H7 (cell line): ENCODE results near the gene LARP1. TPM values are rescaled to one million over a fixed set of nuclear protein-coding genes. Genes with fewer than 3 reads are reported as not detected.

Experiments used
- DNase-seq: peaks from one replicate; pipeline ENCODE4 v3.0.0; 2012
- H3K27me3 ChIP-seq: 2 replicates; pipeline ENCODE4 v1.6.0; 2011; ENCODE audit warnings: mild to moderate bottlenecking, low read length; ENCODE audit not compliant: control insufficient read depth, insufficient read depth
- H3K36me3 ChIP-seq: replicated peaks from 2 replicates; pipeline ENCODE4 v1.5.1; 2011; ENCODE audit warnings: low read length; ENCODE audit not compliant: control insufficient read depth, insufficient read depth
- H3K4me3 ChIP-seq: 2 replicates; pipeline ENCODE4 v1.5.1; 2011; ENCODE audit warnings: low read depth, mild to moderate bottlenecking, control low read depth, low read length, moderate library complexity; ENCODE audit not compliant: insufficient read depth
- total RNA-seq: library from RNA; depleted of rRNA; stranded (reverse); fragments of >200 nt; shearing (Covaris generic); gene quantifications from 2 replicates; pipeline ENCODE4 v1.2.3, GENCODE V29; 2014; rRNA removed

LARP1 gene
- total RNA-seq, 1 experiment from 2014 or later: 134 TPM

- no peak overlapping the region for H3K4me3 ChIP-seq
- no peaks in the 10 kb centered on the region for H3K27me3 ChIP-seq
- peaks cover 17% of the 10 kb centered on the region for H3K36me3 ChIP-seq
Measured at GRCh38 chr5:154866841-154867240, 111.7 kb downstream of the LARP1 start.

More at GRCh38 chr5:154866841-154867240, 111.7 kb downstream of the LARP1 start:
- no peak for DNase-seq

Other genes with a start within 250 kb of the LARP1 start
- 2.6 and 9.6 TPM in 2 replicates for gene FAXDC2, start 95.2 kb downstream of the LARP1 start, total RNA-seq
- gene CNOT8, start 103.2 kb downstream of the LARP1 start, total RNA-seq: 63.3 and 96.3 TPM in 2 replicates
- 33.2 and 38.4 TPM in 2 replicates for gene GEMIN5, start 182.8 kb downstream of the LARP1 start, total RNA-seq
- 19.1 and 45.1 TPM in 2 replicates for gene MRPL22, start 185.7 kb downstream of the LARP1 start, total RNA-seq